Ovary (tissue), 3 donors: ENCODE data around the gene OR10A6.

ENCODE experiments used
- CTCF ChIP-seq, 3 donors: fragments of 450-650 bp in 2 of 3; fragments of 200-600 bp in 1 of 3; IDR thresholded peaks; one replicate each; pipeline versions ENCODE4 v1.5.1 to v1.8.0; 2016 to 2022; ENCODE audit warnings: antibody characterized with exemption in 3 of 3, mild to moderate bottlenecking in 1 of 3
- POLR2A ChIP-seq: fragments of 450-650 bp; IDR thresholded peaks from one replicate; pipeline ENCODE4 v1.6.1; 2017; ENCODE audit warnings: antibody characterized with exemption, mild to moderate bottlenecking, moderate library complexity
- donor health status: DM: no; HTN: no; CAD: no.

- TF ChIP-seq CTCF (IDR thresholded peaks at IDR 0.05): no peak
- TF ChIP-seq POLR2A: no peak
Measured at GRCh38 chr11:7965386-7965785, 34.3 kb upstream of the OR10A6 start, which contains the start of gene NLRP10.
